RWPE1 (cell line): ENCODE measurements around the gene RIOX2.
"Not testable (repeated sequence)": the region's sequence is repeated elsewhere in the genome, so short reads cannot be mapped to it uniquely, and the experiment has no call there.

Experiments used
- CTCF ChIA-PET: fragments of 350-600 bp; sonication (Branson Sonifier 250); formaldehyde crosslinking; extraction: SDS; loops from one replicate; lab custom pipeline; 2021; lab: Yijun Ruan, JAX
- POLR2A ChIA-PET: fragments of 400-600 bp; formaldehyde crosslinking; extraction: SDS; loops from one replicate; lab custom pipeline; 2020; ENCODE audit warnings: antibody characterized with exemption; ENCODE audit not compliant: low non-redundant PET; lab: Yijun Ruan, JAX
- DNase-seq: peaks from one replicate; pipeline ENCODE4 v3.0.0; 2012; ENCODE audit warnings: low spot score
- H3K27ac ChIP-seq: fragments of 450-650 bp; 2 replicates; pipeline ENCODE4 v1.5.1; 2017
- TF ChIP-seq, protein P1 (sequence below): fragments of 450-650 bp; conservative IDR thresholded peaks from 2 replicates; pipeline ENCODE4 v1.5.1; 2017; ENCODE audit warnings: low read depth, mild to moderate bottlenecking

RIOX2 gene

GRCh38 chr3:97971679-97972567, at the start of gene RIOX2:
RIOX2 (minus strand) TSS chr3:97972431; CDS start chr3:97967593, 4,838 bp downstream.
- peak; percentile 71 for DNase-seq
- peak within 1 kb of the TSS; percentile 72 for H3K27ac ChIP-seq
- POLR2A ChIA-PET: interaction anchor here (0.6 kb wide), 1 partner anchor 832 kb away, joined by 3 read pairs; no protein-coding TSS in a partner anchor
- TF ChIP-seq, protein P1, sequence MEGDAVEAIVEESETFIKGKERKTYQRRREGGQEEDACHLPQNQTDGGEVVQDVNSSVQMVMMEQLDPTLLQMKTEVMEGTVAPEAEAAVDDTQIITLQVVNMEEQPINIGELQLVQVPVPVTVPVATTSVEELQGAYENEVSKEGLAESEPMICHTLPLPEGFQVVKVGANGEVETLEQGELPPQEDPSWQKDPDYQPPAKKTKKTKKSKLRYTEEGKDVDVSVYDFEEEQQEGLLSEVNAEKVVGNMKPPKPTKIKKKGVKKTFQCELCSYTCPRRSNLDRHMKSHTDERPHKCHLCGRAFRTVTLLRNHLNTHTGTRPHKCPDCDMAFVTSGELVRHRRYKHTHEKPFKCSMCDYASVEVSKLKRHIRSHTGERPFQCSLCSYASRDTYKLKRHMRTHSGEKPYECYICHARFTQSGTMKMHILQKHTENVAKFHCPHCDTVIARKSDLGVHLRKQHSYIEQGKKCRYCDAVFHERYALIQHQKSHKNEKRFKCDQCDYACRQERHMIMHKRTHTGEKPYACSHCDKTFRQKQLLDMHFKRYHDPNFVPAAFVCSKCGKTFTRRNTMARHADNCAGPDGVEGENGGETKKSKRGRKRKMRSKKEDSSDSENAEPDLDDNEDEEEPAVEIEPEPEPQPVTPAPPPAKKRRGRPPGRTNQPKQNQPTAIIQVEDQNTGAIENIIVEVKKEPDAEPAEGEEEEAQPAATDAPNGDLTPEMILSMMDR: no peak
- CTCF ChIA-PET: interaction anchor here (0.8 to 1.0 kb wide), 2 partner anchors 49 to 54 kb away, joined by 3 to 8 read pairs; no protein-coding TSS in a partner anchor

DNA sequence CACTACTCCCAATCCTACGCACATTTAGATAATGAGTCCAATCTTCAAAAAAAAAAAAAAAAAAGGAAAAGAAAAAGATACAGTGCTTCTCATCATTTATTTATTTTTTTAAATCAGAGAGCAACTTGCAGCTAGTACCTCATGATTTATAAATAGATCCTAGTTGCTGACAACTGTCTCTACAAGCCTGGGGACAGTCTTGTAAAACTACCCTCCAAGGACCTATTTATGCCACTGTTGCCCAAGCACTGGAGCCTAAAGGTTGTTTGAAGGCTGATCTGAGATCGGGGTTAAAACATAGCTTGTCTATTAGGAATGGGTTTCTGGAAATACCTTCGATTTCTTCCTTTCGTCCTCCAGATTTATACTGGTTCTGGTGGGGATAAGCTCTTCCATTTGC, 48.2 kb upstream of the RIOX2 start:
- CTCF ChIA-PET: interaction anchor here (0.6 to 1.4 kb wide), 3 partner anchors 49 to 223 kb away, joined by 3 to 4 read pairs (median 3); no protein-coding TSS in a partner anchor

GRCh38 chr3:98018301-98018700, 46.1 kb upstream of the RIOX2 start:
- TF ChIP-seq, protein P1: no peak
- H3K27ac ChIP-seq: no peak overlapping the region
- DNase-seq: no peak
- POLR2A ChIA-PET: no interaction called here
- CTCF ChIA-PET: no interaction called here

More for the DNA sequence above, 48.2 kb upstream of the RIOX2 start:
- POLR2A ChIA-PET: no interaction called here
- no peak overlapping the region for H3K27ac ChIP-seq
- no peak for DNase-seq
- TF ChIP-seq, protein P1: no peak

DNA sequence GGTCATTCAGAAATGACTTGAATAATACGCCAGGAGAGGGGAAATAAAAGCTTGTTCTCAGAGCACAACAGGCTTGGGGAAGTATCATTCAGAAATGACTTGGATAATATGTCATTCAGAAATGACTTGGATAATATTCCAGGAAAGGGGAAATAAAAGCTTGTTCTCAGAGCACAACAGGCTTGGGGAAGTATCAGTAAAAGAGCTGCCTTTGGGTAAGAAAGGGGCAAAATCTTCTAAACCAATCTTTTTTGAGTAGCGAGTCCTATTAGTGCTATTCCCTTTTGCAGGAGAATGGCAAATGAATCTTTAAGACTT, 42.0 kb upstream of the RIOX2 start:
- CTCF ChIA-PET: interaction anchor here (1.3 kb wide), 1 partner anchor 9 kb away, joined by 5 read pairs; no protein-coding TSS in a partner anchor
- POLR2A ChIA-PET: no interaction called here
- no peak overlapping the region for H3K27ac ChIP-seq
- no peak for DNase-seq
- TF ChIP-seq, protein P1: no peak

DNA sequence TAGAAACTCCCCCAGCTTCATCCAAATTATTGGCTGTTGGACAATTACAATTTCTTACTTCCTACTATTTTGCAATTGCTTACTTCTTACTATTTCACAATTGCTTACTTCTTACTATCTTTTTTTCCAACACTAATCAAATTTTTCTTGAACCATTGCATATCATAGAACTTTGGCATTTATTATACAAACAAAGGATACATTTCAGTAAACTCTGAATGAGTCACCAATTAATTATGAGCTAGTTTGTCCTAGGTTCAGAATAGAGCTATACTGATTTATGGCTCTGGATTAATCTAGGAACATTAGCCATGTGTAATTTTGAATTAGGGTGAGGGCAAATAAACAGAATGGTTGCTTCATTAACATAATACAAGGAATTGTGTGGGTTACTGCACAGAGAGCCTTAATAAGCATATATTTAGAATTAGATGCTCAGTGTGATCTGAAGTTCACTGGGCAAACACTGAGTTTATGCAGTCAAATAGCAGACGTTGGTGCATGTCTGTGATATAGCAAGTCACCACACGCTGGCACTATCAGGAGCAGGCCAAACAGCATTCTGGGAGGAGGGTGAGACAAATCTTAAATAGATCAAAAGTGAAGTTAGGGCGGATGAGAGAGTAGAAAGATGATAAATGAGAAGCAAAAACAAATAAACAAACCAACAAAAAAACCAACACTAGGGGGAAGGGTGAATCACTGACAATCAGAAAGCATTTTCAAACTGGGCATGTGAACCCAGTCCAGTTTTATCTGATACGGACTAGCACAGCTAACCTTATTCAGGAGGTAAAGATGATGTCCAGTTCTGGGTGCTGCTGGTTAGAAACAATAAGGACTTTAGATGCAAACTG, 41.4 kb upstream of the RIOX2 start:
- no peak overlapping the region for H3K27ac ChIP-seq
- DNase-seq: peak; percentile 56
- ChIA-PET POLR2A (no interaction called here), CTCF (interaction anchor here (0.6 to 1.3 kb wide), 3 partner anchors 9 to 889 kb away, joined by 3 to 9 read pairs (median 5); no protein-coding TSS in a partner anchor)
- TF ChIP-seq, protein P1: 0 out of 2 replicates have a peak, but pooled peaks have one; percentile 7

- TF ChIP-seq, protein P1: no peak
- DNase-seq: no peak
- H3K27ac ChIP-seq: no peak overlapping the region
- ChIA-PET CTCF (interaction anchor here (0.6 kb wide), 1 partner anchor 309 kb away, joined by 3 read pairs; no protein-coding TSS in a partner anchor), POLR2A (no interaction called here)
Observed at GRCh38 chr3:98012979-98013378, 40.7 kb upstream of the RIOX2 start.

DNA sequence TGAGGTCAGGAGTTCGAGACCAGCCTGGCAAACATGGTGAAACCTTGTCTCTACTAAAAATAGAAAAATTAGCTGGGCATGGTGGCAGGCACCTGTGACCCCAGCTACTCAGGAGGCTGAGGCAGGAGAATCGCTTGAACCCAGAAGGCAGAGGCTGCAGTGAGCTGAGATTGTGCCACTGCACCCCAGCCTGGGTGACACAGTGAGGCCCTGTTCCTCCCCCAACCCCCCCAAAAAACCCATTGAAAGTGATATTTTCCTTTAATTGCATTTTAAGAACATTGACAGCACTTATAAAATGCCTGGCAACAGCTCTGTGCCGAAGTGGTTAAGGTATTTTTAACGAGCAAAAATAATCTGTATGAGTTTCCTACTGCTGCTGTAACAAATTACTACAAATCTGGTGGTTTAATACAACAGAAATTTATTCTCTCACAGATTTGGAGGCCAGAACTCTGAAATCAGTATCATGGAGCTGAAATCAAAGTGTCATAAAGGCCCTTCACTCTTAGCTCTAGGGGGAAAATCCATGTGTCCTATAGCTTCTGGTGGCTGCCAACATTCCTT, 38.7 kb upstream of the RIOX2 start:
- CTCF ChIA-PET: interaction anchor here (0.6 to 1.3 kb wide), 2 partner anchors 12 to 328 kb away, joined by 3 to 4 read pairs; no protein-coding TSS in a partner anchor

More for the DNA sequence above, 38.7 kb upstream of the RIOX2 start:
- DNase-seq, H3K27ac ChIP-seq, POLR2A ChIA-PET: not testable (repeated sequence)
